Measurements from ENCODE around the gene CCL5.

DNA sequence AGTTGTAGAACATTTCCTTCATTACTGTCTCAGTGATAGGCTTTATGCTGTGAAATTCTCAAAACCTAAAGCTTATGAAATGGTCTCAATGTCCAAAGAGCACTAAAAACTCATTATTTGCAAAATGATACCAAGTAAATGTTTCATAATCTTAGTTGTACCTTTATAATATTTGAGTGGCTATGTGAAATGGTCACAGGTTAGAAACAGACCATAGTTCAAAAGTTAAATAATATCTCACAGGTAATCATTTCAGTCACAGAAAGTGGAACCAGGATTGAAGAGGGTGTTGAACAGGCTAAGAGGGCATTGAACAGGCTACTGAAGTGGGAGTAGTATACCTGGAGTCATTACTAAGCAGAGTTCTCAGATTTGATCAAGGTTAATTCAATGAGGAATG, 47.6 kb upstream of the CCL5 start:
- no peak for TF ChIP-seq YY1 (IDR thresholded peaks at IDR 0.05; ENCODE audit: insufficient read depth, insufficient read length)
- no peak for TF ChIP-seq SUZ12 (IDR thresholded peaks at IDR 0.05; ENCODE audit: extremely low read depth, insufficient read depth, insufficient read length)
- TF ChIP-seq ZNF274 (IDR thresholded peaks at IDR 0.05; ENCODE audit: low read depth, low read length), result no peak

Data from NT2/D1 (cell line).